Heart right ventricle (tissue), 16 donors: ENCODE measurements around the gene HOXC13. TPM values are rescaled to one million over a fixed set of nuclear protein-coding genes. Genes with fewer than 3 reads are reported as not detected.

Experiments
- ATAC-seq, 8 donors: fragments of 200-7000 bp; cut with Tn5 transposase; one replicate each; pipeline ENCODE4 v1.9.1; 2020; ENCODE audit warnings: mild to moderate bottlenecking in 8 of 8, moderate library complexity in 8 of 8, moderate number of reproducible peaks in 1 of 8
- DNase-seq, 2 donors: peaks; one replicate each; pipeline ENCODE4 v3.0.0-alpha.2; 2020
- H3K27ac ChIP-seq, 10 donors: fragments of 200-600 bp; sonication (generic) in 2 of 10; one replicate each; pipeline versions ENCODE4 v1.5.0 to v1.8.0; 2020 to 2022; ENCODE audit warnings: mild to moderate bottlenecking in 3 of 10
- H3K27me3 ChIP-seq, 7 donors: fragments of 200-600 bp; one replicate each; pipeline ENCODE4 v1.8.0; 2021 to 2022; ENCODE audit warnings: mild to moderate bottlenecking in 2 of 7
- H3K36me3 ChIP-seq, 9 donors: fragments of 200-600 bp; sonication (generic) in 1 of 9; one replicate each; pipeline versions ENCODE4 v1.5.0 to v1.8.0; 2020 to 2022; ENCODE audit warnings: mild to moderate bottlenecking in 2 of 9
- H3K4me1 ChIP-seq, 9 donors: fragments of 200-600 bp; sonication (generic) in 1 of 9; one replicate each; pipeline versions ENCODE4 v1.5.0 to v1.8.0; 2020 to 2022; ENCODE audit warnings: mild to moderate bottlenecking in 4 of 9
- H3K4me3 ChIP-seq, 10 donors: fragments of 200-600 bp; sonication (generic) in 2 of 10; one replicate each; pipeline versions ENCODE4 v1.5.0 to v1.8.0; 2020 to 2022; ENCODE audit warnings: mild to moderate bottlenecking in 7 of 10, moderate library complexity in 2 of 10
- H3K9me3 ChIP-seq, 11 donors: fragments of 200-600 bp in 10 of 11; sonication (generic) in 2 of 11; one replicate each; pipeline versions ENCODE4 v1.5.0 to v1.8.0; 2013 to 2022; ENCODE audit warnings: mild to moderate bottlenecking in 2 of 11, control low read depth in 1 of 11, moderate library complexity in 1 of 11
- CTCF ChIP-seq, 9 donors: fragments of 200-600 bp; sonication (generic) in 2 of 9; IDR thresholded peaks; one replicate each; pipeline versions ENCODE4 v1.5.0 to v1.8.0; 2021 to 2022; ENCODE audit warnings: antibody characterized with exemption in 9 of 9, mild to moderate bottlenecking in 5 of 9, moderate library complexity in 1 of 9
- WGBS, 2 donors: extraction: QIAGEN DNeasy Blood & Tissue Kit; methylation state at CpG; one replicate each; pipeline ENCODE4 v1.1.7; 2013; ENCODE audit warnings: inconsistent platforms in 1 of 2; 5-methylcytosine and 5-hydroxymethylcytosine counted together
- intact Hi-C, 10 donors: fragments of 100-400 bp; cut with DNase I; formaldehyde crosslinking; loops; one replicate each; pipeline versions ENCODE4 v1.11.1 to v1.14.2; 2022
- polyA plus RNA-seq, 2 donors: library from polyadenylated mRNA; stranded (reverse); fragments of 200-250 nt; gene quantifications; one replicate each; pipeline ENCODE4 v1.2.3, GENCODE V29; 2013
- total RNA-seq, 10 donors: library from RNA; stranded (reverse); fragmentation: NEBNext Ultra II Directional in 3 of 10; extraction: Animal tissue kit (Norgen Biotek cat#: 25700) in 3 of 10; gene quantifications; one replicate each; pipeline versions ENCODE4 v1.2.1 to v1.2.4, GENCODE V29; 2021 to 2023
- donor health status: Arrhythmogenic right ventricular cardiomyopathy.
- donor health status: ischemic (EF 13 %, LVEDD 7.1; RV severe dilation, severe dysfunction).
- donor health status: healthy with polysubstance abuse.
- donor health status: DM: no; HTN: yes; CAD: no.
- donor health status: DM: no; HTN: no; CAD: no.
- donor health status: ischemic (EF 25% LVEDD 6.9; RV normal size, moderate dysfunction).
- donor health status: ischemic (EF 25% LVEDD 5.7; RV mildly dilated, moderate dysfunction).
- donor health status: healthy.
- donor health status: DM: yes; HTN: yes; CAD: no.
- donor health status: Ischemic cardiomyopathy.
- donor health status: ischemic (EF 35%, LVEDD 5.7; RV mildly dilated, moderate dysfunction).
- donor health status: nonischemic (EF 11% LVEDD 7.7; RV severe dilation, severe dysfunction).
- donor health status: DM: yes; HTN: yes; CAD: no.
- donor health status: PGD.
- donor health status: ischemic (EF 29% LVEDD 5.4; RV normal size, mild dysfunction).
- donor health status: nonischemic (EF 23%, LVEDD 6.1; RV moderate dilation, normal function).

The HOXC13 gene
- total and polyA plus RNA-seq, 12 donors, result not detected

GRCh38 chr12:53985692-53985993, 47.0 kb downstream of the HOXC13 start:
- DNase-seq (no peak), ATAC-seq (peak in 1 of 8 donors; percentile 32)
- TF ChIP-seq CTCF (IDR thresholded peaks at IDR 0.05), result no peak
- Histone ChIP-seq H3K4me3 (peak overlapping the region in 2 of 10 donors; percentile 3), H3K4me1 (peaks cover 4 to 34% (median 17%) of the 10 kb centered on the region in 9 donors), H3K9me3 (no peaks in the 10 kb centered on the region), H3K27me3 (peaks cover 57 to 100% (median 100%) of the 10 kb centered on the region in 7 donors), H3K27ac (no peak overlapping the region), H3K36me3 (no peaks in the 10 kb centered on the region)
- intact Hi-C loops, result no loop called here
- WGBS, 2 donors, result 4 to 9% methylated on average over 21 of the region's 21 CpGs

- no peak for TF ChIP-seq CTCF (IDR thresholded peaks at IDR 0.05)
- no peaks in the 10 kb centered on the region for H3K9me3 ChIP-seq
- peak overlapping the region in 1 of 10 donors; percentile 3 for H3K4me3 ChIP-seq
- no peak overlapping the region for H3K27ac ChIP-seq
- no peak for DNase-seq
- intact Hi-C loops, result no loop called here
- WGBS, 2 donors, result 3% methylated on average over 50 of the region's 50 CpGs
- no peaks in the 10 kb centered on the region for H3K36me3 ChIP-seq
- peak in 1 of 8 donors; percentile 42 for ATAC-seq
- H3K27me3 ChIP-seq, result peaks cover 62 to 100% (median 100%) of the 10 kb centered on the region in 7 donors
- H3K4me1 ChIP-seq, result peaks cover 4 to 34% (median 17%) of the 10 kb centered on the region in 9 donors
These were observed 47.5 kb downstream of the HOXC13 start for GRCh38 chr12:53985994-53986685.

- no peak for TF ChIP-seq CTCF (IDR thresholded peaks at IDR 0.05)
- 13 to 17% methylated on average over 21 of the region's 21 CpGs for WGBS, 2 donors
- H3K27me3 ChIP-seq, result peaks cover 65 to 100% (median 100%) of the 10 kb centered on the region in 7 donors
- intact Hi-C loops, result no loop called here
- no peak overlapping the region for H3K27ac ChIP-seq
- DNase-seq (no peak), ATAC-seq (no peak)
- peaks cover 4 to 34% (median 17%) of the 10 kb centered on the region in 9 donors for H3K4me1 ChIP-seq
- H3K36me3 ChIP-seq, result no peaks in the 10 kb centered on the region
- peak overlapping the region in 1 of 10 donors; percentile 3 for H3K4me3 ChIP-seq
- no peaks in the 10 kb centered on the region for H3K9me3 ChIP-seq
These were observed 48.3 kb downstream of the HOXC13 start for GRCh38 chr12:53986686-53987483.

- Histone ChIP-seq H3K36me3 (no peaks in the 10 kb centered on the region), H3K27ac (no peak overlapping the region), H3K4me1 (peaks cover 4 to 34% (median 17%) of the 10 kb centered on the region in 9 donors), H3K4me3 (no peak overlapping the region), H3K9me3 (no peaks in the 10 kb centered on the region), H3K27me3 (peaks cover 62 to 100% (median 100%) of the 10 kb centered on the region in 7 donors)
- WGBS, 2 donors, result 6 to 11% methylated on average over 4 of the region's 4 CpGs
- intact Hi-C loops, result no loop called here
- ATAC-seq, result no peak
- no peak for TF ChIP-seq CTCF (IDR thresholded peaks at IDR 0.05)
- no peak for DNase-seq
These were observed 49.2 kb downstream of the HOXC13 start for GRCh38 chr12:53987787-53988230.
